ENCODE results near the gene TTLL11.

DNA sequence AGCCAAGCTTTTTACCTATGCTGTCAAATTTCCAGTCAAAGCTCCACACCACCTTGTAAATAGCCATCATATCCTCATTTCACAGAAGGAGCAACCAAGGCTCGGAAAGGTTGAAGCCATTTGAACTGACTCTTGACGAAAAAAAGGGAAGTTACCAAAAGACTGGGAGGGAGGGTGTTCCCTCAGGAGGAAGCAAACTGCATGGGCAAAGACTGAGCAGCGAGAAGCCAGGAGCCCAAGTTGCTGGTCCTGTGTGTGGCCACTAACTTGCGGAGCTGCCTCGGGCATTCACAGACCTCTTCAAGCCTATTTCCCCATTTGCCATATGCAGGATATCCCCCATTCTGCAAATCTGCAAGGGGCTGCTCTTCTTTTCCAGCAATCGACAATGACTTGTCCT is 37.4 kb downstream of the TTLL11 start:
- TF ChIP-seq, protein P1, sequence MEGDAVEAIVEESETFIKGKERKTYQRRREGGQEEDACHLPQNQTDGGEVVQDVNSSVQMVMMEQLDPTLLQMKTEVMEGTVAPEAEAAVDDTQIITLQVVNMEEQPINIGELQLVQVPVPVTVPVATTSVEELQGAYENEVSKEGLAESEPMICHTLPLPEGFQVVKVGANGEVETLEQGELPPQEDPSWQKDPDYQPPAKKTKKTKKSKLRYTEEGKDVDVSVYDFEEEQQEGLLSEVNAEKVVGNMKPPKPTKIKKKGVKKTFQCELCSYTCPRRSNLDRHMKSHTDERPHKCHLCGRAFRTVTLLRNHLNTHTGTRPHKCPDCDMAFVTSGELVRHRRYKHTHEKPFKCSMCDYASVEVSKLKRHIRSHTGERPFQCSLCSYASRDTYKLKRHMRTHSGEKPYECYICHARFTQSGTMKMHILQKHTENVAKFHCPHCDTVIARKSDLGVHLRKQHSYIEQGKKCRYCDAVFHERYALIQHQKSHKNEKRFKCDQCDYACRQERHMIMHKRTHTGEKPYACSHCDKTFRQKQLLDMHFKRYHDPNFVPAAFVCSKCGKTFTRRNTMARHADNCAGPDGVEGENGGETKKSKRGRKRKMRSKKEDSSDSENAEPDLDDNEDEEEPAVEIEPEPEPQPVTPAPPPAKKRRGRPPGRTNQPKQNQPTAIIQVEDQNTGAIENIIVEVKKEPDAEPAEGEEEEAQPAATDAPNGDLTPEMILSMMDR (IDR thresholded peaks at IDR 0.05; ENCODE audit: insufficient read depth, low read depth, low read length), result no peak
- TF ChIP-seq EZH2 (IDR thresholded peaks at IDR 0.05; ENCODE audit: insufficient read depth, low read length), result no peak
